ENCODE results near the gene ECHS1. TPM values are rescaled to one million over a fixed set of nuclear protein-coding genes. Genes with fewer than 3 reads are reported as not detected.

Gene ECHS1
- total and polyA plus RNA-seq, 10 of the 15 experiments (the other 5 are each of a cell fraction or from before 2014, with no cell fraction given) = 32.7 to 164 (median 62.4) TPM

GRCh38 chr10:133388973-133389818 is 16.0 kb upstream of the ECHS1 start (continued):
- TF ChIP-seq NR2F1 (conservative IDR thresholded peaks at IDR 0.05) (peak; percentile 87; the same call in 1 of the 2 replicates), SPI1 (IDR thresholded peaks at IDR 0.05; ENCODE audit: borderline replicate concordance, insufficient read depth, low read depth, low read length) (peak; percentile 93), CEBPZ (IDR thresholded peaks at IDR 0.05; ENCODE audit: low read depth, low read length) (no peak), NKRF (conservative IDR thresholded peaks at IDR 0.05) (no peak; the same call in none of the 2 replicates), HDAC2 (IDR thresholded peaks at IDR 0.05) (no peak), RCOR1 (conservative IDR thresholded peaks at IDR 0.05; ENCODE audit: low read depth, low read length) (peak; percentile 60; the same call in 1 of the 2 replicates), BRCA1 (IDR thresholded peaks at IDR 0.05; ENCODE audit: low read depth, low read length) (no peak), ETV6 (conservative IDR thresholded peaks at IDR 0.05 in 1 of 2, IDR thresholded peaks at IDR 0.05 in 1 of 2; ENCODE audit: borderline replicate concordance in 1 of 2, low read depth in 1 of 2) (peak in 1 of 2 experiments; percentile 90; a peak in 2 of 4 replicates), TCF7 (IDR thresholded peaks at IDR 0.05; ENCODE audit: borderline replicate concordance) (no peak), ZNF622 (IDR thresholded peaks at IDR 0.05) (no peak), ZBED1 (IDR thresholded peaks at IDR 0.05; ENCODE audit: borderline replicate concordance) (peak; percentile 94; the same call in 1 of the 2 replicates), SMAD1 (IDR thresholded peaks at IDR 0.05; ENCODE audit: low read depth, partially characterized antibody) (peak; percentile 43), ZZZ3 (IDR thresholded peaks at IDR 0.05; ENCODE audit: control insufficient read depth, insufficient read length, low read depth) (no peak)
- TF ChIP-seq, protein P1, sequence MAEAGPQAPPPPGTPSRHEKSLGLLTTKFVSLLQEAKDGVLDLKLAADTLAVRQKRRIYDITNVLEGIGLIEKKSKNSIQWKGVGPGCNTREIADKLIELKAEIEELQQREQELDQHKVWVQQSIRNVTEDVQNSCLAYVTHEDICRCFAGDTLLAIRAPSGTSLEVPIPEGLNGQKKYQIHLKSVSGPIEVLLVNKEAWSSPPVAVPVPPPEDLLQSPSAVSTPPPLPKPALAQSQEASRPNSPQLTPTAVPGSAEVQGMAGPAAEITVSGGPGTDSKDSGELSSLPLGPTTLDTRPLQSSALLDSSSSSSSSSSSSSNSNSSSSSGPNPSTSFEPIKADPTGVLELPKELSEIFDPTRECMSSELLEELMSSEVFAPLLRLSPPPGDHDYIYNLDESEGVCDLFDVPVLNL (IDR thresholded peaks at IDR 0.05; ENCODE audit: low read depth, low read length) = no peak
- TF ChIP-seq, protein P2, sequence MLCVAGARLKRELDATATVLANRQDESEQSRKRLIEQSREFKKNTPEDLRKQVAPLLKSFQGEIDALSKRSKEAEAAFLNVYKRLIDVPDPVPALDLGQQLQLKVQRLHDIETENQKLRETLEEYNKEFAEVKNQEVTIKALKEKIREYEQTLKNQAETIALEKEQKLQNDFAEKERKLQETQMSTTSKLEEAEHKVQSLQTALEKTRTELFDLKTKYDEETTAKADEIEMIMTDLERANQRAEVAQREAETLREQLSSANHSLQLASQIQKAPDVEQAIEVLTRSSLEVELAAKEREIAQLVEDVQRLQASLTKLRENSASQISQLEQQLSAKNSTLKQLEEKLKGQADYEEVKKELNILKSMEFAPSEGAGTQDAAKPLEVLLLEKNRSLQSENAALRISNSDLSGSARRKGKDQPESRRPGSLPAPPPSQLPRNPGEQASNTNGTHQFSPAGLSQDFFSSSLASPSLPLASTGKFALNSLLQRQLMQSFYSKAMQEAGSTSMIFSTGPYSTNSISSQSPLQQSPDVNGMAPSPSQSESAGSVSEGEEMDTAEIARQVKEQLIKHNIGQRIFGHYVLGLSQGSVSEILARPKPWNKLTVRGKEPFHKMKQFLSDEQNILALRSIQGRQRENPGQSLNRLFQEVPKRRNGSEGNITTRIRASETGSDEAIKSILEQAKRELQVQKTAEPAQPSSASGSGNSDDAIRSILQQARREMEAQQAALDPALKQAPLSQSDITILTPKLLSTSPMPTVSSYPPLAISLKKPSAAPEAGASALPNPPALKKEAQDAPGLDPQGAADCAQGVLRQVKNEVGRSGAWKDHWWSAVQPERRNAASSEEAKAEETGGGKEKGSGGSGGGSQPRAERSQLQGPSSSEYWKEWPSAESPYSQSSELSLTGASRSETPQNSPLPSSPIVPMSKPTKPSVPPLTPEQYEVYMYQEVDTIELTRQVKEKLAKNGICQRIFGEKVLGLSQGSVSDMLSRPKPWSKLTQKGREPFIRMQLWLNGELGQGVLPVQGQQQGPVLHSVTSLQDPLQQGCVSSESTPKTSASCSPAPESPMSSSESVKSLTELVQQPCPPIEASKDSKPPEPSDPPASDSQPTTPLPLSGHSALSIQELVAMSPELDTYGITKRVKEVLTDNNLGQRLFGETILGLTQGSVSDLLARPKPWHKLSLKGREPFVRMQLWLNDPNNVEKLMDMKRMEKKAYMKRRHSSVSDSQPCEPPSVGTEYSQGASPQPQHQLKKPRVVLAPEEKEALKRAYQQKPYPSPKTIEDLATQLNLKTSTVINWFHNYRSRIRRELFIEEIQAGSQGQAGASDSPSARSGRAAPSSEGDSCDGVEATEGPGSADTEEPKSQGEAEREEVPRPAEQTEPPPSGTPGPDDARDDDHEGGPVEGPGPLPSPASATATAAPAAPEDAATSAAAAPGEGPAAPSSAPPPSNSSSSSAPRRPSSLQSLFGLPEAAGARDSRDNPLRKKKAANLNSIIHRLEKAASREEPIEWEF (IDR thresholded peaks at IDR 0.05; ENCODE audit: insufficient replicate concordance, low read depth, low read length) = peak; percentile 48

All from GM12878 (cell line).